ENCODE results near the gene FMO5.
"Not testable (repeated sequence)": the region's sequence is repeated elsewhere in the genome, so short reads cannot be mapped to it uniquely, and the experiment has no call there.

FMO5 gene

GRCh38 chr1:147238925-147239820 lies 14.0 kb upstream of the FMO5 start:
- DNase-seq (ENCODE audit: low read depth), result no peak

GRCh38 chr1:147238053-147238902 lies 13.1 kb upstream of the FMO5 start:
- no peak for DNase-seq (ENCODE audit: low read depth)

- no peak for DNase-seq (ENCODE audit: low read depth)
Measured at GRCh38 chr1:147236959-147237791, 12.0 kb upstream of the FMO5 start.

- DNase-seq (ENCODE audit: low read depth), result no peak
Measured at GRCh38 chr1:147236448-147236847, 11.3 kb upstream of the FMO5 start.

- no peak for DNase-seq (ENCODE audit: low read depth)
Measured at GRCh38 chr1:147235822-147236221, 10.7 kb upstream of the FMO5 start.

GRCh38 chr1:147233903-147234302 lies 8.8 kb upstream of the FMO5 start:
- not testable (repeated sequence) for DNase-seq (ENCODE audit: low read depth)

- DNase-seq (ENCODE audit: low read depth), result not testable (repeated sequence)
Measured at GRCh38 chr1:147231032-147231431, 5.9 kb upstream of the FMO5 start.

GRCh38 chr1:147223740-147224615 lies 1.2 kb downstream of the FMO5 start:
- no peak for DNase-seq (ENCODE audit: low read depth)

GRCh38 chr1:147218606-147219005 lies 6.5 kb downstream of the FMO5 start:
- DNase-seq (ENCODE audit: low read depth), result no peak

- no peak for DNase-seq (ENCODE audit: low read depth)
Measured at GRCh38 chr1:147217141-147217540, 8.0 kb downstream of the FMO5 start.

- no peak for DNase-seq (ENCODE audit: low read depth)
Measured at GRCh38 chr1:147216124-147216523, 9.0 kb downstream of the FMO5 start.

- DNase-seq (ENCODE audit: low read depth), result no peak
Measured at GRCh38 chr1:147215540-147215916, 9.6 kb downstream of the FMO5 start.

- no peak for DNase-seq (ENCODE audit: low read depth)
Measured at GRCh38 chr1:147214842-147215539, 10.1 kb downstream of the FMO5 start.

GRCh38 chr1:147214325-147214724 lies 10.8 kb downstream of the FMO5 start:
- no peak for DNase-seq (ENCODE audit: low read depth)

- no peak for DNase-seq (ENCODE audit: low read depth)
Measured at GRCh38 chr1:147213271-147213670, 11.9 kb downstream of the FMO5 start.

GRCh38 chr1:147211577-147211976 lies 13.6 kb downstream of the FMO5 start:
- DNase-seq (ENCODE audit: low read depth), result no peak

GRCh38 chr1:147210987-147211386 lies 14.2 kb downstream of the FMO5 start:
- no peak for DNase-seq (ENCODE audit: low read depth)

- no peak for DNase-seq (ENCODE audit: low read depth)
Measured at GRCh38 chr1:147209825-147210821, 15.0 kb downstream of the FMO5 start.

GRCh38 chr1:147208619-147209018 lies 16.5 kb downstream of the FMO5 start:
- DNase-seq (ENCODE audit: low read depth), result no peak
